A549 (cell line): ENCODE measurements around the gene INTS6. TPM values are rescaled to one million over a fixed set of nuclear protein-coding genes. Genes with fewer than 3 reads are reported as not detected.

ENCODE experiments used
- ATAC-seq, 2 experiments: fragments of 200-7000 bp in 1 of 2; fragments of >200 bp in 1 of 2; cut with Nextera tagmentation in 1 of 2; cut with Tn5 transposase in 1 of 2; 3 replicates each; pipeline versions ENCODE4 v1.8.0 to v1.9.1; 2018 to 2020; ENCODE audit warnings: mild to moderate bottlenecking in 1 of 2, moderate library complexity in 1 of 2
- CTCF ChIA-PET: fragments of 300-600 bp; sonication (Branson Sonifier 250); formaldehyde crosslinking; extraction: SDS; loops from one replicate; lab custom pipeline; 2021; ENCODE audit warnings: antibody characterized with exemption, inconsistent platforms; lab: Yijun Ruan, JAX
- POLR2A ChIA-PET: fragments of 350-600 bp; formaldehyde crosslinking; extraction: SDS; loops from one replicate; lab custom pipeline; 2021; ENCODE audit warnings: antibody characterized with exemption, inconsistent platforms; lab: Yijun Ruan, JAX
- DNase-seq, 2 experiments: peaks; one replicate each; pipeline versions ENCODE4 v3.0.0 to v3.0.0-alpha.2; 2011 to 2016; ENCODE audit warnings: low read depth in 1 of 2, low spot score in 1 of 2
- FAIRE-seq: peaks from 2 replicates; lab custom pipeline; 2011; peaks lifted over from hg19 to GRCh38; lab: Jason Lieb, UNC
- H3K27ac ChIP-seq, 2 experiments: fragments of >200 bp; sonication (Bioruptor Twin); formaldehyde crosslinking; 3 replicates each; pipeline ENCODE4 v1.5.1; 2016 to 2017
- H3K4me1 ChIP-seq: fragments of >200 bp; sonication (Bioruptor Twin); formaldehyde crosslinking; 3 replicates; pipeline ENCODE4 v1.6.1; 2016
- H3K4me2 ChIP-seq: fragments of >200 bp; sonication (Bioruptor Twin); formaldehyde crosslinking; 3 replicates; pipeline ENCODE4 v1.6.1; 2016
- H3K4me3 ChIP-seq: fragments of >200 bp; sonication (Bioruptor Twin); formaldehyde crosslinking; 3 replicates; pipeline ENCODE4 v1.5.1; 2016
- H3K9me3 ChIP-seq: fragments of >200 bp; sonication (Bioruptor Twin); formaldehyde crosslinking; 3 replicates; pipeline ENCODE4 v1.6.1; 2016
- CEBPB ChIP-seq, 2 experiments: fragments of >200 bp in 1 of 2; sonication (Bioruptor Twin) in 1 of 2; formaldehyde crosslinking in 1 of 2; IDR thresholded peaks; 2 replicates each; pipeline ENCODE4 v1.6.1; 2012 to 2016
- EHMT2 ChIP-seq: fragments of 200-600 bp; sonication (generic); IDR thresholded peaks from 2 replicates; pipeline ENCODE4 v1.6.1; 2016; ENCODE audit warnings: antibody characterized with exemption, low read depth, mild to moderate bottlenecking, moderate library complexity
- EP300 ChIP-seq, 2 experiments: fragments of >200 bp; sonication (Bioruptor Twin); formaldehyde crosslinking; IDR thresholded peaks; 2 replicates in 1 of 2; 3 replicates in 1 of 2; pipeline ENCODE4 v1.6.1; 2016 to 2017
- FOSB ChIP-seq: fragments of 250-450 bp; sonication (Bioruptor Pico); IDR thresholded peaks from 2 replicates; pipeline ENCODE4 v1.5.0; 2020; ENCODE audit warnings: mild to moderate bottlenecking, moderate library complexity
- FOXS1 ChIP-seq: fragments of 250-450 bp; sonication (Bioruptor Pico); IDR thresholded peaks from 2 replicates; pipeline ENCODE4 v1.5.0; 2020; ENCODE audit warnings: mild to moderate bottlenecking, moderate library complexity
- GATA3 ChIP-seq: IDR thresholded peaks from 2 replicates; pipeline ENCODE4 v1.6.1; 2012; ENCODE audit warnings: borderline replicate concordance
- HEYL ChIP-seq: fragments of 250-450 bp; sonication (Bioruptor Pico); IDR thresholded peaks from 2 replicates; pipeline ENCODE4 v1.8.0; 2021; ENCODE audit warnings: mild to moderate bottlenecking, moderate library complexity
- HOXA7 ChIP-seq: fragments of 250-450 bp; sonication (Bioruptor Pico); IDR thresholded peaks from 2 replicates; pipeline ENCODE4 v1.5.0; 2020; ENCODE audit warnings: mild to moderate bottlenecking, moderate library complexity
- HOXB13 ChIP-seq: fragments of 250-450 bp; sonication (Bioruptor Pico); IDR thresholded peaks from 2 replicates; pipeline ENCODE4 v1.5.0; 2020; ENCODE audit warnings: low read depth, mild to moderate bottlenecking, moderate library complexity
- HOXB5 ChIP-seq: fragments of 250-450 bp; sonication (Bioruptor Pico); IDR thresholded peaks from 2 replicates; pipeline ENCODE4 v1.5.0; 2020; ENCODE audit warnings: mild to moderate bottlenecking, moderate library complexity
- JUNB ChIP-seq: fragments of >200 bp; sonication (Bioruptor Twin); formaldehyde crosslinking; IDR thresholded peaks from 2 replicates; pipeline ENCODE4 v1.6.1; 2016
- KDM1A ChIP-seq: fragments of 200-600 bp; sonication (generic); IDR thresholded peaks from 2 replicates; pipeline ENCODE4 v1.6.1; 2016; ENCODE audit warnings: low read depth, mild to moderate bottlenecking
- MAFK ChIP-seq: fragments of 450-650 bp; IDR thresholded peaks from 2 replicates; pipeline ENCODE4 v1.6.1; 2014; ENCODE audit not compliant: partially characterized antibody
- MAZ ChIP-seq: fragments of 150-350 bp; IDR thresholded peaks from 2 replicates; pipeline ENCODE4 v1.6.1; 2014; ENCODE audit warnings: antibody characterized with exemption, low read depth, low read length, borderline replicate concordance
- MYC ChIP-seq: IDR thresholded peaks from 2 replicates; pipeline ENCODE4 v1.6.1; 2012; ENCODE audit warnings: mild to moderate bottlenecking, inconsistent platforms, low read length, improper control_type of control experiment, borderline replicate concordance
- NFE2L2 ChIP-seq: fragments of 150-350 bp; conservative IDR thresholded peaks from 2 replicates; pipeline ENCODE4 v1.6.1; 2014; ENCODE audit warnings: low read length
- NPAS2 ChIP-seq: fragments of 250-450 bp; sonication (Bioruptor Pico); IDR thresholded peaks from 2 replicates; pipeline ENCODE4 v1.8.0; 2022; ENCODE audit warnings: mild to moderate bottlenecking, moderate library complexity, borderline replicate concordance
- NR3C1 ChIP-seq: fragments of >200 bp; sonication (Bioruptor Twin); formaldehyde crosslinking; IDR thresholded peaks from 3 replicates; pipeline ENCODE4 v1.6.1; 2017
- PHF8 ChIP-seq: fragments of 200-600 bp; sonication (generic); IDR thresholded peaks from 2 replicates; pipeline ENCODE4 v1.6.1; 2016; ENCODE audit warnings: low read depth, mild to moderate bottlenecking, antibody characterized with exemption, moderate library complexity, borderline replicate concordance
- POLR2AphosphoS2 ChIP-seq: conservative IDR thresholded peaks from 2 replicates; pipeline ENCODE4 v1.6.1; 2012; ENCODE audit warnings: low read length, improper control_type of control experiment, inconsistent platforms
- RCOR1 ChIP-seq: fragments of 150-350 bp; IDR thresholded peaks from 2 replicates; pipeline ENCODE4 v1.6.1; 2014; ENCODE audit warnings: antibody characterized with exemption, low read length, low read depth
- SREBF2 ChIP-seq: fragments of 450-650 bp; IDR thresholded peaks from 2 replicates; pipeline ENCODE4 v1.6.1; 2014; ENCODE audit warnings: mild to moderate bottlenecking, moderate library complexity
- TFCP2L1 ChIP-seq: fragments of 250-450 bp; sonication (Bioruptor Pico); IDR thresholded peaks from 2 replicates; pipeline ENCODE4 v1.5.0; 2021; ENCODE audit warnings: mild to moderate bottlenecking
- WGBS: methylation state at CpG from one replicate; pipeline ENCODE4 v1.1.6; 2017; ENCODE audit errors: missing lambda C conversion rate; 5-methylcytosine and 5-hydroxymethylcytosine counted together
- polyA plus RNA-seq, 4 experiments: library from polyadenylated mRNA; depleted of rRNA in 3 of 4; stranded (reverse); fragments of >200 nt; fragmentation: RNase III in 1 of 4; extraction: RNeasy Plus Mini Kit Qiagen cat#74134 plus additional on column Dnase treatment in 1 of 4; gene quantifications; 2 replicates in 3 of 4; 3 replicates in 1 of 4; pipeline ENCODE4 v1.2.3, GENCODE V29; 2011 to 2017
- TF ChIP-seq, protein P1 (sequence below): fragments of 250-450 bp; sonication (Bioruptor Pico); IDR thresholded peaks from 2 replicates; pipeline ENCODE4 v1.5.0; 2021; ENCODE audit warnings: mild to moderate bottlenecking, moderate library complexity, borderline replicate concordance
- TF ChIP-seq, protein P2 (sequence below): IDR thresholded peaks from 2 replicates; pipeline ENCODE4 v1.6.1; 2012
- TF ChIP-seq, protein P3 (sequence below): fragments of 150-350 bp; IDR thresholded peaks from 2 replicates; pipeline ENCODE4 v1.6.1; 2014; ENCODE audit warnings: low read depth, mild to moderate bottlenecking, low read length
- TF ChIP-seq, protein P4 (sequence below): IDR thresholded peaks from 2 replicates; pipeline ENCODE4 v1.6.1; 2012
- TF ChIP-seq, protein P5 (sequence below): fragments of 250-450 bp; sonication (Bioruptor Pico); IDR thresholded peaks from 2 replicates; pipeline ENCODE4 v1.5.0; 2020; ENCODE audit warnings: low read depth, mild to moderate bottlenecking, moderate library complexity

The INTS6 gene
- polyA plus RNA-seq, 2 of the 4 experiments (the other 2 are of a cell fraction), result 11.5 to 37.1 TPM

DNA sequence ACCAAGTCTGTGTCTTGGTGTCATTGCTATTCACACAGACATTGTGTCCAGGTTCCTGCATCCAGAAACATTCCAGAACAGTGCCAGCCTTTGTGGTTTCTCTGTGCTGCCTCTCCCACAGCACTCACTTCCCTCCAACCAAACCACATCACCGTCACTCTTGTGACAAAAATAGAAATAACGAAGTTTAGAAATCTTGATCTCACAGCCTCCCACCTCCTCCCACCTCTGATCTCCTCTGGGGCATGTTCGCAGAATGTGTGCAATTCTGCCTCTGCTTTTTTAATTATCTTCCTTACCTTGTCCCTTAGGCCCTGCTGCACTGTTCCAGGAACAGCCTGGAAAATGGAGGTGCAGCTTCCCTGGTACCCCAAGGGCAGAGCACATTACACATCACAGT, 122.0 kb downstream of the INTS6 start:
- FAIRE-seq (no peak), DNase-seq (no peak), ATAC-seq (no peak)
- POLR2A ChIA-PET, result no interaction called here
- Histone ChIP-seq H3K4me3 (no peak overlapping the region), H3K4me1 (no peaks in the 10 kb centered on the region), H3K4me2 (no peak overlapping the region)
- 64% methylated on average over 3 of the region's 3 CpGs for WGBS
- CTCF ChIA-PET, result interaction anchor here (0.7 to 1.2 kb wide), 2 partner anchors 21 to 44 kb away, joined by 3 to 4 read pairs; no protein-coding TSS in a partner anchor
- TF ChIP-seq NFE2L2 (no peak), HOXB5 (CRISPR knock-in tag) (no peak), RCOR1 (no peak), MYC (no peak), HOXA7 (CRISPR knock-in tag) (no peak), NR3C1 (no peak), MAFK (no peak), SREBF2 (no peak), EHMT2 (no peak), MAZ (no peak), HOXB13 (CRISPR knock-in tag) (no peak), FOSB (no peak), NPAS2 (CRISPR knock-in tag) (no peak), GATA3 (no peak)
- TF ChIP-seq, protein P1, sequence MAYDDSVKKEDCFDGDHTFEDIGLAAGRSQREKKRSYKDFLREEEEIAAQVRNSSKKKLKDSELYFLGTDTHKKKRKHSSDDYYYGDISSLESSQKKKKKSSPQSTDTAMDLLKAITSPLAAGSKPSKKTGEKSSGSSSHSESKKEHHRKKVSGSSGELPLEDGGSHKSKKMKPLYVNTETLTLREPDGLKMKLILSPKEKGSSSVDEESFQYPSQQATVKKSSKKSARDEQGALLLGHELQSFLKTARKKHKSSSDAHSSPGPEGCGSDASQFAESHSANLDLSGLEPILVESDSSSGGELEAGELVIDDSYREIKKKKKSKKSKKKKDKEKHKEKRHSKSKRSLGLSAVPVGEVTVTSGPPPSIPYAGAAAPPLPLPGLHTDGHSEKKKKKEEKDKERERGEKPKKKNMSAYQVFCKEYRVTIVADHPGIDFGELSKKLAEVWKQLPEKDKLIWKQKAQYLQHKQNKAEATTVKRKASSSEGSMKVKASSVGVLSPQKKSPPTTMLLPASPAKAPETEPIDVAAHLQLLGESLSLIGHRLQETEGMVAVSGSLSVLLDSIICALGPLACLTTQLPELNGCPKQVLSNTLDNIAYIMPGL (CRISPR knock-in tag), result no peak
- TF ChIP-seq, protein P2, sequence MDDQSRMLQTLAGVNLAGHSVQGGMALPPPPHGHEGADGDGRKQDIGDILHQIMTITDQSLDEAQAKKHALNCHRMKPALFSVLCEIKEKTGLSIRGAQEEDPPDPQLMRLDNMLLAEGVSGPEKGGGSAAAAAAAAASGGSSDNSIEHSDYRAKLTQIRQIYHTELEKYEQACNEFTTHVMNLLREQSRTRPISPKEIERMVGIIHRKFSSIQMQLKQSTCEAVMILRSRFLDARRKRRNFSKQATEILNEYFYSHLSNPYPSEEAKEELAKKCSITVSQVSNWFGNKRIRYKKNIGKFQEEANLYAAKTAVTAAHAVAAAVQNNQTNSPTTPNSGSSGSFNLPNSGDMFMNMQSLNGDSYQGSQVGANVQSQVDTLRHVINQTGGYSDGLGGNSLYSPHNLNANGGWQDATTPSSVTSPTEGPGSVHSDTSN, result no peak
- TF ChIP-seq, protein P3, sequence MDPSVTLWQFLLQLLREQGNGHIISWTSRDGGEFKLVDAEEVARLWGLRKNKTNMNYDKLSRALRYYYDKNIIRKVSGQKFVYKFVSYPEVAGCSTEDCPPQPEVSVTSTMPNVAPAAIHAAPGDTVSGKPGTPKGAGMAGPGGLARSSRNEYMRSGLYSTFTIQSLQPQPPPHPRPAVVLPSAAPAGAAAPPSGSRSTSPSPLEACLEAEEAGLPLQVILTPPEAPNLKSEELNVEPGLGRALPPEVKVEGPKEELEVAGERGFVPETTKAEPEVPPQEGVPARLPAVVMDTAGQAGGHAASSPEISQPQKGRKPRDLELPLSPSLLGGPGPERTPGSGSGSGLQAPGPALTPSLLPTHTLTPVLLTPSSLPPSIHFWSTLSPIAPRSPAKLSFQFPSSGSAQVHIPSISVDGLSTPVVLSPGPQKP, result no peak
- TF ChIP-seq, protein P4, sequence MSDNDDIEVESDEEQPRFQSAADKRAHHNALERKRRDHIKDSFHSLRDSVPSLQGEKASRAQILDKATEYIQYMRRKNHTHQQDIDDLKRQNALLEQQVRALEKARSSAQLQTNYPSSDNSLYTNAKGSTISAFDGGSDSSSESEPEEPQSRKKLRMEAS, result no peak
- TF ChIP-seq, protein P5, sequence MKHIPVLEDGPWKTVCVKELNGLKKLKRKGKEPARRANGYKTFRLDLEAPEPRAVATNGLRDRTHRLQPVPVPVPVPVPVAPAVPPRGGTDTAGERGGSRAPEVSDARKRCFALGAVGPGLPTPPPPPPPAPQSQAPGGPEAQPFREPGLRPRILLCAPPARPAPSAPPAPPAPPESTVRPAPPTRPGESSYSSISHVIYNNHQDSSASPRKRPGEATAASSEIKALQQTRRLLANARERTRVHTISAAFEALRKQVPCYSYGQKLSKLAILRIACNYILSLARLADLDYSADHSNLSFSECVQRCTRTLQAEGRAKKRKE, result no peak
- TF ChIP-seq, all 56 proteins: peak for 0
- Histone ChIP-seq H3K9me3 (no peaks in the 10 kb centered on the region), H3K27ac (no peak overlapping the region)

DNA sequence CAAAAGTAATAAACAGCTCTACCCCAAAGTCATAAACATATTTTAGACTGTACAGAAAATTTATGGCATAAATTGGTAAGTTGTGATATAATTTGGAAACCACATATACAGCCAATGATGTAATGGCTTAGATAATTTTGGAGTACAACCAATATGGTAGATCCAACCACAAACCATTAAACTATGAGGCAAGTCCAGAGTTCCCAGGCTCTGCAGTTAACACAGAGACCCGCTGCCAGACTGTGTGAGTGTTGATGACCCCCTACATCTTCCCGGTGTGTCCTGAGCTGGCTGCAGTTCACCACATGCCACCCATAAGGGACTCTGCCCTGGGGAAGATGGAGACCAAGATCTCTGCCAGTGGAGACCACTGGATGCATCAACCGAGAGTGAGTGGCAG, 123.2 kb downstream of the INTS6 start:
- no peaks in the 10 kb centered on the region for H3K9me3 ChIP-seq
- TF ChIP-seq JUNB (no peak), POLR2AphosphoS2 (no peak), FOXS1 (CRISPR knock-in tag) (no peak), SREBF2 (no peak), EP300 (IDR thresholded peaks at IDR 0.05) (no peak), RCOR1 (no peak), HOXB13 (CRISPR knock-in tag) (no peak), NR3C1 (no peak), PHF8 (no peak), HEYL (CRISPR knock-in tag) (no peak), KDM1A (no peak), CEBPB (IDR thresholded peaks at IDR 0.05) (no peak), TFCP2L1 (no peak)
- TF ChIP-seq, protein P4, result no peak
- TF ChIP-seq, protein P5, result no peak
- ChIA-PET POLR2A (no interaction called here), CTCF (no interaction called here)
- ATAC-seq (no peak), DNase-seq (no peak), FAIRE-seq (no peak)
- no peak overlapping the region for H3K4me2 ChIP-seq
- H3K4me3 ChIP-seq, result no peak overlapping the region
- no peaks in the 10 kb centered on the region for H3K4me1 ChIP-seq
- WGBS, result 57% methylated on average over 3 of the region's 3 CpGs
- no peak overlapping the region for H3K27ac ChIP-seq
